ENCODE measurements around the gene PPP3R1. TPM values are rescaled to one million over a fixed set of nuclear protein-coding genes. Genes with fewer than 3 reads are reported as not detected.

Gene PPP3R1
- total and polyA plus RNA-seq, 2 of the 8 experiments (the other 6 are each of a cell fraction or from before 2014, with no cell fraction given): 9.3 to 85.1 TPM

DNA sequence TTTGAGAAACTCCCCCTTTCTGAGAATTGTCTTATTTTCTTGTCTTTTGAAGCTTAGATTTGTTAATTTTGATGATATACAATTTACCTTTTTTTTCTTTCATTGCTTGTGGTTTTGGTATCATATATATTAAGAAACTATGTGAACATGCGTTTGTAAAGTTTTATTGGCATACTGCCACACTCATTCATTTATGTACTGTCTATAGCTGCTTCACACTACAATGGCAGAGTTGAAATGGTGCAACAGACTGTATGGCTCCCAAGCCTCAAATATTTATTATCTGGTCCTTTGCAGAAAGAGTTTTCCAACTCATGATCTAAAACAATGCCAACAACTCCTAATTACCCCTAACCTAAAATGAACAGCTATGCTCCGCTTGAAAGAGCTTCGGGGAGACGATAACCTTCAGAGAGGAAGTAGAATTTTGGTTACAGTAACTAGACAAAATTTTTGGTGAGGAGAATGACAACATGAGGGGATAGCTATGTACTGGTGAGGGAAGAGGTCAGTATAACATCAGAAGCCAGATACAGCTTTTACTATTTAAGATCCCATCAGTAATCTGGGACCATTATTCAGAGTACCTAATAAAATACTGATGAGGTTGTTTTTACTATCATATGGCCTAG is 16.1 kb downstream of the PPP3R1 start:
- Histone ChIP-seq H2BK5ac (ENCODE audit: low read depth, low read length) (no peak overlapping the region), H3K79me2 (ENCODE audit: control insufficient read depth in 1 of 2, insufficient read depth in 2 of 2, low read length in 2 of 2) (peaks cover 38 to 98% of the 10 kb centered on the region in 2 experiments), H3K18ac (ENCODE audit: extremely low read depth, low read length) (no peak overlapping the region), H3K4me2 (ENCODE audit: insufficient read depth in 1 of 2, low read depth in 2 of 2, low read length in 2 of 2) (no peak overlapping the region), H4K20me1 (replicated peaks in 1 of 2; ENCODE audit: control insufficient read depth in 1 of 2, insufficient read depth in 2 of 2, low read length in 2 of 2) (peaks cover 18 to 27% of the 10 kb centered on the region in 2 experiments), H3K9ac (replicated peaks in 1 of 4; ENCODE audit: extremely low read depth in 1 of 4, low read depth in 3 of 4, low read length in 3 of 4) (no peak overlapping the region), H4K8ac (ENCODE audit: extremely low read depth, insufficient read depth, low read length) (no peak overlapping the region), H2BK20ac (ENCODE audit: low read length) (no peak overlapping the region), H4K5ac (ENCODE audit: insufficient read length, low read depth, low read length) (no peak overlapping the region), H3K23ac (ENCODE audit: insufficient read length) (no peak overlapping the region), H3K4me1 (replicated peaks in 1 of 4; ENCODE audit: control insufficient read depth in 3 of 4, insufficient read depth in 4 of 4, low read length in 3 of 4) (peaks cover 0 to 17% (median 7%) of the 10 kb centered on the region in 4 experiments; a peak in 5 of 7 replicates), H3K27ac (ENCODE audit: low read depth, low read length) (no peak overlapping the region), H3K23me2 (ENCODE audit: low read depth, low read length) (no peaks in the 10 kb centered on the region; the same call in 1 of the 2 replicates), H3K4me3 (ENCODE audit: extremely low read depth in 1 of 4, insufficient read depth in 2 of 4, low read depth in 3 of 4, low read length in 4 of 4) (no peak overlapping the region), H3K9me3 (ENCODE audit: insufficient read depth in 2 of 2, low read depth in 1 of 2, low read length in 1 of 2) (no peaks in the 10 kb centered on the region), H3K27me3 (replicated peaks in 1 of 4; ENCODE audit: control insufficient read depth in 3 of 4, extremely low read depth in 1 of 4, insufficient read depth in 3 of 4, low read length in 3 of 4) (no peaks in the 10 kb centered on the region), H3K14ac (ENCODE audit: insufficient read length) (no peak overlapping the region), H2BK15ac (ENCODE audit: low read length) (no peak overlapping the region), H3K79me1 (ENCODE audit: low read depth, low read length) (no peaks in the 10 kb centered on the region), H3K56ac (replicated peaks; ENCODE audit: insufficient read length, low read depth, low read length) (no peak overlapping the region), H2BK12ac (ENCODE audit: low read depth, low read length) (no peak overlapping the region), H3K36me3 (ENCODE audit: control insufficient read depth in 2 of 4, insufficient read depth in 4 of 4, low read length in 3 of 4) (no peaks in the 10 kb centered on the region; a peak in 1 of 8 replicates), H3K4ac (replicated peaks; ENCODE audit: insufficient read length, low read depth, low read length) (no peak overlapping the region), H2AFZ (ENCODE audit: low read length) (no peak overlapping the region), H2BK120ac (replicated peaks; ENCODE audit: low read depth, low read length) (no peak overlapping the region), H4K91ac (replicated peaks; ENCODE audit: insufficient read length, low read length) (no peak overlapping the region), H2AK5ac (ENCODE audit: low read depth, low read length) (no peak overlapping the region)
- WGBS, 2 experiments (ENCODE audit: extremely low coverage in 1 of 2, insufficient coverage in 1 of 2, insufficient read length in 1 of 2, insufficient replicate concordance in 2 of 2, low coverage in 1 of 2, low lambda C conversion rate in 2 of 2, missing lambda C conversion rate in 1 of 2): 71% methylated on average over 4 of the region's 4 CpGs; no CpG with 5 or more reads in 1 of the 2 experiments
- ChIA-PET CTCF (ENCODE audit: partially characterized antibody) (interaction anchor here (0.8 to 1.1 kb wide), 3 partner anchors 10 to 56 kb away, joined by 3 read pairs; no protein-coding TSS in a partner anchor), POLR2A (ENCODE audit: partially characterized antibody) (interaction anchor here (0.6 kb wide), 2 partner anchors 13 to 36 kb away, joined by 3 read pairs; no protein-coding TSS in a partner anchor)
- no peak for FAIRE-seq
- no peak for DNase-seq (ENCODE audit: low read depth in 1 of 2, low spot score in 2 of 2)
- TF ChIP-seq ZNF274 (IDR thresholded peaks at IDR 0.05; ENCODE audit: borderline replicate concordance, extremely low read depth, low read length) (no peak), SIRT6 (IDR thresholded peaks at IDR 0.05; ENCODE audit: low read length) (no peak), CREB1 (IDR thresholded peaks at IDR 0.05) (no peak), NRF1 (IDR thresholded peaks at IDR 0.05; ENCODE audit: low read depth, low read length) (no peak), POU5F1 (IDR thresholded peaks at IDR 0.05; ENCODE audit: low read depth, low read length) (no peak), CHD2 (IDR thresholded peaks at IDR 0.05; ENCODE audit: low read length) (no peak), HDAC2 (IDR thresholded peaks at IDR 0.05; ENCODE audit: borderline replicate concordance in 1 of 2, low read depth in 2 of 2, low read length in 2 of 2) (no peak), PHF8 (conservative IDR thresholded peaks at IDR 0.05; ENCODE audit: low read depth, low read length) (no peak)
- TF ChIP-seq, protein P1, sequence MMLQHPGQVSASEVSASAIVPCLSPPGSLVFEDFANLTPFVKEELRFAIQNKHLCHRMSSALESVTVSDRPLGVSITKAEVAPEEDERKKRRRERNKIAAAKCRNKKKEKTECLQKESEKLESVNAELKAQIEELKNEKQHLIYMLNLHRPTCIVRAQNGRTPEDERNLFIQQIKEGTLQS (IDR thresholded peaks at IDR 0.05; ENCODE audit: insufficient read depth, low read depth, low read length): no peak
- TF ChIP-seq, protein P2, sequence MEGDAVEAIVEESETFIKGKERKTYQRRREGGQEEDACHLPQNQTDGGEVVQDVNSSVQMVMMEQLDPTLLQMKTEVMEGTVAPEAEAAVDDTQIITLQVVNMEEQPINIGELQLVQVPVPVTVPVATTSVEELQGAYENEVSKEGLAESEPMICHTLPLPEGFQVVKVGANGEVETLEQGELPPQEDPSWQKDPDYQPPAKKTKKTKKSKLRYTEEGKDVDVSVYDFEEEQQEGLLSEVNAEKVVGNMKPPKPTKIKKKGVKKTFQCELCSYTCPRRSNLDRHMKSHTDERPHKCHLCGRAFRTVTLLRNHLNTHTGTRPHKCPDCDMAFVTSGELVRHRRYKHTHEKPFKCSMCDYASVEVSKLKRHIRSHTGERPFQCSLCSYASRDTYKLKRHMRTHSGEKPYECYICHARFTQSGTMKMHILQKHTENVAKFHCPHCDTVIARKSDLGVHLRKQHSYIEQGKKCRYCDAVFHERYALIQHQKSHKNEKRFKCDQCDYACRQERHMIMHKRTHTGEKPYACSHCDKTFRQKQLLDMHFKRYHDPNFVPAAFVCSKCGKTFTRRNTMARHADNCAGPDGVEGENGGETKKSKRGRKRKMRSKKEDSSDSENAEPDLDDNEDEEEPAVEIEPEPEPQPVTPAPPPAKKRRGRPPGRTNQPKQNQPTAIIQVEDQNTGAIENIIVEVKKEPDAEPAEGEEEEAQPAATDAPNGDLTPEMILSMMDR (IDR thresholded peaks at IDR 0.05; ENCODE audit: control extremely low read depth in 1 of 3, insufficient read depth in 1 of 3, low read depth in 1 of 3, low read length in 3 of 3): no peak

Measured in H1 (cell line).